LNCaP clone FGC (cell line): ENCODE data around the gene OXNAD1.
"Not testable (repeated sequence)": the region's sequence is repeated elsewhere in the genome, so short reads cannot be mapped to it uniquely, and the experiment has no call there.

ENCODE experiments used
- DNase-seq: peaks from one replicate; pipeline ENCODE4 v3.0.0-alpha.2; 2011; ENCODE audit warnings: low read depth
- H3K4me3 ChIP-seq: 2 replicates; pipeline ENCODE4 v1.5.1; 2011; ENCODE audit warnings: mild to moderate bottlenecking, low read depth, low read length, control low read depth
- TF ChIP-seq, protein P1 (sequence below): IDR thresholded peaks from 2 replicates; pipeline ENCODE4 v1.5.1; 2012; ENCODE audit warnings: mild to moderate bottlenecking; ENCODE audit not compliant: control insufficient read depth, insufficient read depth; ENCODE audit errors: extremely low read depth

The OXNAD1 gene

DNA sequence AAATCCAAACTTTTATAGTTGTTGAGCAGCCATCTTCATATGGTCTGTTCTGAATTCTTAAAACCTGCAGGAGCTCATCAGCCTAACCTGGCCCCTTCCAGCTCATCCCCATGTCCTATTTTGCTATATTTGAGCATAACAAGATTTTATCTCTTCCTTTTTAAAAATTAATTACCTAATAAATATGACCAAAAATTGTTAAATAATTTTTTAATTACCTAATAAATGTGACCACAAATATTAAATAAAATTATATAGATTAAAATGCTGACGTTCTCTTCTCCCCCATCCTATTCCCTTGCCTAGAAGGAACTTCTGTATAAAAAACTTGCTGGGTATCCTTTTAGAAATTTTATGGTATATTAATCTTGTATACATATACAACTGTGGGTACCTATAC is 43.7 kb downstream of the OXNAD1 start:
- TF ChIP-seq, protein P1, sequence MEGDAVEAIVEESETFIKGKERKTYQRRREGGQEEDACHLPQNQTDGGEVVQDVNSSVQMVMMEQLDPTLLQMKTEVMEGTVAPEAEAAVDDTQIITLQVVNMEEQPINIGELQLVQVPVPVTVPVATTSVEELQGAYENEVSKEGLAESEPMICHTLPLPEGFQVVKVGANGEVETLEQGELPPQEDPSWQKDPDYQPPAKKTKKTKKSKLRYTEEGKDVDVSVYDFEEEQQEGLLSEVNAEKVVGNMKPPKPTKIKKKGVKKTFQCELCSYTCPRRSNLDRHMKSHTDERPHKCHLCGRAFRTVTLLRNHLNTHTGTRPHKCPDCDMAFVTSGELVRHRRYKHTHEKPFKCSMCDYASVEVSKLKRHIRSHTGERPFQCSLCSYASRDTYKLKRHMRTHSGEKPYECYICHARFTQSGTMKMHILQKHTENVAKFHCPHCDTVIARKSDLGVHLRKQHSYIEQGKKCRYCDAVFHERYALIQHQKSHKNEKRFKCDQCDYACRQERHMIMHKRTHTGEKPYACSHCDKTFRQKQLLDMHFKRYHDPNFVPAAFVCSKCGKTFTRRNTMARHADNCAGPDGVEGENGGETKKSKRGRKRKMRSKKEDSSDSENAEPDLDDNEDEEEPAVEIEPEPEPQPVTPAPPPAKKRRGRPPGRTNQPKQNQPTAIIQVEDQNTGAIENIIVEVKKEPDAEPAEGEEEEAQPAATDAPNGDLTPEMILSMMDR, result no peak
- H3K4me3 ChIP-seq, result no peak overlapping the region

DNA sequence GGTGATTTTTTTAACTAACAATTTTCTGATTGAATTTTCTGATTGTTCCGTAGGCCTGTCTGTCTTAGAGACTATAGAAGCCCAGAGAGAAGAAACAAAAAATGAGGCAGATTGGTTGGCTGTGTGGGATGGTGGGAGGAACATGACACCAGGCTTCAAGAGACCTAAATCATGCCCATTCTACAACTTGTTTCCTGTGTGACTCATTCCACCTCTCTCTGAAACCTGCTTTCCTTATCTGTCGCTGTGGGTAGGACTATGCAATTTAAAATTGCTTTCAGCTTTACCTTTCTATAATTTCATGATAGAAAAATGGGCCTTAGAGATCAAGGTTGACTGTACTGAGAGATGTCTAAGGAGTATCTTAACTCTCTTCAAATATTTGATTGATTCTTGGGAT is 44.5 kb downstream of the OXNAD1 start:
- TF ChIP-seq, protein P1, result no peak
- no peak for DNase-seq
- no peak overlapping the region for H3K4me3 ChIP-seq

More for the DNA sequence above, 43.7 kb downstream of the OXNAD1 start:
- DNase-seq, result no peak

DNA sequence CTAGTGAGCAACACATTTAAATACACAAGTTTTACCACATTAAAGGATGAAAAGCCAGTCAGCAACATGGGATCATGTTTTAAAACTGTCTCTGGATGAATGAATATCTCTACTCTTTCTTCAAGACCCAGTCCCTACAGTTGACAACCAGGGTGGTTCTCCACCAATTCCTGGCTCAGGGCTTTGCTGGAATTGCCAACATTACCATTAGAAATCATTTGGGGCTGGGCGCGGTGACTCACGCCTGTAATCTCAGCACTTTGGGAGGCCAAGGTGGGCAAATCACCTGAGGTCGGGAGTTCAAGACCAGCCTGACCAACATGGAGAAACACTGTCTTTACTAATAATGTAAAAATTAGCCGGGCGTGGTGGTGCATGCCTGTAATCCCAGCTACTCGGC is 45.5 kb downstream of the OXNAD1 start:
- not testable (repeated sequence) for H3K4me3 ChIP-seq

DNA sequence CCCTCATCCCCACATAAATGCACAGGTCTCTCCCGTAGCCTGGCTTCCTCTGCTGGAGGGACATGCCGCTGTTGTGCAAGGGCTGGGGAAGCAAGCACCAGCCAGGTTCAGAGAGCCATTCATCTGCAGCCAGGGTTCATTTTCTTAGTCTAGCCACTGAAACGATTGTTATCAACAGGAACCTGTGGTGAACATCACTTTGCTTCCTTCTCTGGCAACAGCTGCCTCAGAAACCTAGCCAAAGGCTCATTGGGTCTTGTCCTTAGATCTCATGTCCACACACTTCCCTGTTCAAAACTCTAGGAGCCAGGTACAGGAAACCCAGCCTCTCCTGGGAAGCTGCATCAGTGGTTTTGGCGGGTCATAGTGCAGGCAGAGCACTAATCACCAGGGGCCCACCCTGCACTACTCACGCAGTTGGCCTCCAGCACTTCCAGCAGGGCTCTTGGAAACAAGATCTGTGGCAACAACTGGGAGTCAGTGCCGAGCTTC is 47.0 kb downstream of the OXNAD1 start:
- DNase-seq, result no peak
- TF ChIP-seq, protein P1, result no peak

More for the DNA sequence above, 45.5 kb downstream of the OXNAD1 start:
- not testable (repeated sequence) for DNase-seq

DNA sequence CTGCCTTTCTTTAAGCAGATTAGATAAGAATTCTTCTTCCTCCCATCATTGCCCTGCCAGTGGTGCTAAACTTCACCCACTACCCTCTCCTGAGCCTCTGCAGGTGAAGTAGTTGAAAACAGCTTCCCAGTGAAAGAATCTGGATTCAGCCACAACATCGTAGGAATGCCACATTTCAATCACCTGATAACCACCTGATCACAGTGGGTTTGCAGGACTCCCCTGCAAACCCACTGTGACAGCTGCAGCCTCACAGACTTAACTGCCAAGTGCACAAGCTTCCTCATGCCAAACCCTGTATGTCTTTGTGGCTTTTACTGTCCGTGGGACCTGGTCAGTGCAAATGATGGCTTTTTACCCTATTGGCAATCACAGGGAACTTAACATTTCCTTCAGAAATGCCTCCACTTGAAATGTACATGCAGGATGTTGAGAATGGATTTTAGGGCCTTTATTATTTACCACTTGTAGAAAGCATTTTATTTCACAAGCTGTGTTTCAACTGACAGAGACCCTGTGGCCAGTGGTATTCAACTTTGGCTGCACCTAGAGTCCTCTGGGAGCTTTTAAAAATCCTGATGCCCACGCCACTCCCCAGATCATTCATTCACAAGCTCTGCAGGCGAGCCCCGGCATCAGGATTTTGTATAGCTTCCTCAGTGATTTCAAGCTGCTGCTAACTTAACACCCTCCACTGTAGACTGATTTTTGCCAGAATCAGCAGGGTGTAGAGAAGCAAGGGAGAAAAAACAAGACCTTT is 49.1 kb downstream of the OXNAD1 start:
- TF ChIP-seq, protein P1, result no peak
- H3K4me3 ChIP-seq, result no peak overlapping the region
- no peak for DNase-seq

More for the DNA sequence above, 47.0 kb downstream of the OXNAD1 start:
- H3K4me3 ChIP-seq, result no peak overlapping the region

DNA sequence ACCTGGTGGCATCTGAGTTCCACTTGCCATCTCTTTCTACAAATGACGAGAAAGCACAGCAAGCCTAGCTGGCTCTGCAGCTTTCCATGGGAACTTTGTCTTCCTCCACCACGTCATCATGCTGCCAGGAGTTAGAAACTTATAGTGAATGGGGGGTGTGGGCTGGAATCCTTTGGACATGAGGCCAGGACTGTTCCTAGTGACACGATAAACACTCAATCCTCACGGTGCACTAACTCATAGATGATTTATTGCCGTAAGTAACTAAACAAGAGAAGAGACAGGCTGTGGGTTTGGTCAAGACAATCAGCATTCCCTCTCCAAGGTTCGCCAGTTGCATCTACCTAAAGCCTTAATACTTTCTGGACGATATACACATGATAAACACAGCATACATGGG is 50.6 kb downstream of the OXNAD1 start:
- H3K4me3 ChIP-seq, result no peak overlapping the region
- TF ChIP-seq, protein P1, result no peak
- no peak for DNase-seq

DNA sequence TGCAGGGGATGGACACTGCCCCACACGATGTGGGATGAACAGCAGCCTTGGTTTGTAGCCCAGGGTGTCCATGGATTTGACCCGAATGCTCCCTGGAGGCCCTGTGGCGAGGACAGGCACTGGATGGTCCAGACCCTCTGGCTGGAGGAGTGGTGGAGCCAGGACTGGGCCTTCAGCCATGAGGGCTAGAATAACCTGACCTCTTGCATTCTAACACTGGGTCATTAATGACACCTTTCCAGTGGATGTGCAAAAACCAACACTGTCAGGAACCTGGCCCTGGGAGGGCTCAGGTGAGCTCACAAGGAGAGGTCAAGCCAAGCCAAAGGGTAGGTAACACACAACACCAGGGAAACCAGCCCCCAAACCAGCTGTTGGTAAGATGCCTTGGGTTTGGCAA is 51.4 kb downstream of the OXNAD1 start:
- DNase-seq, result no peak
- H3K4me3 ChIP-seq, result no peak overlapping the region
- TF ChIP-seq, protein P1, result no peak
